HepG2 (cell line): Measurements from ENCODE around the gene MAN2C1. TPM values are rescaled to one million over a fixed set of nuclear protein-coding genes. Genes with fewer than 3 reads are reported as not detected.

Experiments
- ATAC-seq: fragments of 200-7000 bp; cut with Tn5 transposase; 3 replicates; pipeline ENCODE4 v1.9.1; 2020; ENCODE audit warnings: mild to moderate bottlenecking, moderate library complexity
- BruUV-seq: library from RNA; stranded (reverse); fragments of 400-500 nt; replicated peaks from 2 replicates; lab custom pipeline; 2021; lab: Mats Ljungman, UMichigan
- CTCF ChIA-PET: fragments of 300-600 bp; formaldehyde crosslinking; extraction: SDS; loops from one replicate; lab custom pipeline; 2021; ENCODE audit warnings: low total read pairs, inconsistent platforms, low intra/inter-chr PET ratio; lab: Yijun Ruan, JAX
- POLR2A ChIA-PET: fragments of 350-600 bp; sonication (Branson Sonifier 250); formaldehyde crosslinking; loops from one replicate; lab custom pipeline; 2020; ENCODE audit warnings: antibody characterized with exemption, inconsistent platforms; lab: Yijun Ruan, JAX
- DNase-seq: peaks from one replicate; pipeline ENCODE4 v3.0.0-alpha.2; 2015; ENCODE audit warnings: low spot score
- FAIRE-seq: peaks from 3 replicates; lab custom pipeline; 2011; peaks lifted over from hg19 to GRCh38; lab: Jason Lieb, UNC
- H2AFZ ChIP-seq: one replicate; pipeline ENCODE4 v1.6.1; 2011; ENCODE audit warnings: low read length, inconsistent platforms
- H3K27ac ChIP-seq: fragments of 300-600 bp; 3 replicates; pipeline ENCODE4 v1.8.0; 2011; ENCODE audit warnings: mixed run types, mild to moderate bottlenecking, mixed read lengths, low read length, inconsistent platforms; ENCODE audit not compliant: insufficient read depth; ENCODE audit errors: extremely low read length
- H3K27me3 ChIP-seq, 2 experiments: fragments of 200-600 bp in 1 of 2; 2 replicates in 1 of 2; 3 replicates in 1 of 2; pipeline versions ENCODE4 v1.6.0 to v1.8.0; 2011; ENCODE audit warnings: low read length in 2 of 2, mild to moderate bottlenecking in 2 of 2, moderate library complexity in 2 of 2, inconsistent platforms in 1 of 2; ENCODE audit not compliant: insufficient read depth in 2 of 2, control insufficient read depth in 1 of 2
- H3K36me3 ChIP-seq, 2 experiments: fragments of 200-600 bp in 1 of 2; replicated peaks in 1 of 2; 2 replicates in 1 of 2; 3 replicates in 1 of 2; pipeline versions ENCODE4 v1.5.1 to v1.8.0; 2011; ENCODE audit warnings: low read length in 2 of 2, inconsistent platforms in 1 of 2; ENCODE audit not compliant: insufficient read depth in 2 of 2, control insufficient read depth in 1 of 2
- H3K4me1 ChIP-seq: 2 replicates; pipeline ENCODE4 v1.5.1; 2012; ENCODE audit warnings: low read length, inconsistent platforms; ENCODE audit not compliant: insufficient read depth
- H3K4me2 ChIP-seq: 2 replicates; pipeline ENCODE4 v1.6.0; 2011; ENCODE audit warnings: low read depth, low read length, inconsistent platforms
- H3K4me3 ChIP-seq, 3 experiments: fragments of 200-600 bp in 1 of 3; sonication (generic), shearing (Covaris generic) in 1 of 3; replicated peaks in 1 of 3; 2 replicates each; pipeline ENCODE4 v1.5.1; 2011 to 2016; ENCODE audit warnings: low read length in 3 of 3, inconsistent platforms in 2 of 3, low read depth in 2 of 3, mild to moderate bottlenecking in 2 of 3, control low read depth in 1 of 3, mixed read lengths in 1 of 3; ENCODE audit not compliant: insufficient read depth in 1 of 3
- H3K79me2 ChIP-seq: one replicate; pipeline ENCODE4 v1.6.1; 2011; ENCODE audit warnings: low read length, inconsistent platforms; ENCODE audit not compliant: insufficient read depth
- H3K9ac ChIP-seq: 2 replicates; pipeline ENCODE4 v1.6.0; 2011; ENCODE audit warnings: mild to moderate bottlenecking, low read depth, low read length, inconsistent platforms; ENCODE audit not compliant: insufficient read depth
- H3K9me3 ChIP-seq: 2 replicates; pipeline ENCODE4 v1.5.1; 2012; ENCODE audit warnings: mild to moderate bottlenecking, low read length
- H4K20me1 ChIP-seq: 2 replicates; pipeline ENCODE4 v1.6.0; 2011; ENCODE audit warnings: inconsistent platforms, mild to moderate bottlenecking, low read length, moderate library complexity; ENCODE audit not compliant: insufficient read depth
- GLI4 ChIP-seq: sonication (generic); formaldehyde crosslinking; IDR thresholded peaks from 2 replicates; pipeline ENCODE4 v1.5.1; 2020; ENCODE audit warnings: missing genetic modification reagents, mild to moderate bottlenecking, moderate library complexity, borderline replicate concordance
- KAT8 ChIP-seq: IDR thresholded peaks from 2 replicates; pipeline ENCODE4 v1.6.1; 2016; ENCODE audit warnings: missing genetic modification reagents, missing compliant biosample characterization
- KDM6A ChIP-seq: IDR thresholded peaks from 2 replicates; pipeline ENCODE4 v1.6.1; 2016; ENCODE audit warnings: low read depth
- MAFF ChIP-seq: IDR thresholded peaks from 2 replicates; pipeline ENCODE4 v1.6.1; 2011; ENCODE audit warnings: low read depth, low read length, improper control_type of control experiment
- PAWR ChIP-seq: sonication (generic); formaldehyde crosslinking; IDR thresholded peaks from 2 replicates; pipeline ENCODE4 v1.4.0; 2020; ENCODE audit warnings: missing genetic modification reagents, mild to moderate bottlenecking, borderline replicate concordance
- POGZ ChIP-seq: sonication (generic); formaldehyde crosslinking; IDR thresholded peaks from 2 replicates; pipeline ENCODE4 v1.4.0; 2020; ENCODE audit warnings: mild to moderate bottlenecking, missing genetic modification reagents
- POLR2AphosphoS5 ChIP-seq: IDR thresholded peaks from 2 replicates; pipeline ENCODE4 v1.6.1; 2012; ENCODE audit warnings: low read depth, low read length
- PPARG ChIP-seq: conservative IDR thresholded peaks from 2 replicates; pipeline ENCODE4 v1.6.1; 2016; ENCODE audit warnings: missing biosample characterization, missing genetic modification reagents
- ZNF235 ChIP-seq: sonication (generic); formaldehyde crosslinking; IDR thresholded peaks from 2 replicates; pipeline ENCODE4 v1.8.1; 2023; ENCODE audit warnings: mild to moderate bottlenecking, missing genetic modification reagents, borderline replicate concordance
- ZNF543 ChIP-seq: sonication (generic); formaldehyde crosslinking; IDR thresholded peaks from 2 replicates; pipeline ENCODE4 v1.4.0; 2020; ENCODE audit warnings: mild to moderate bottlenecking, missing genetic modification reagents
- ZNF839 ChIP-seq: sonication (generic); formaldehyde crosslinking; IDR thresholded peaks from 2 replicates; pipeline ENCODE4 v1.4.0; 2020; ENCODE audit warnings: missing genetic modification reagents, mild to moderate bottlenecking, borderline replicate concordance
- WGBS: methylation state at CpG from one replicate; pipeline ENCODE4 v1.1.6; 2017; ENCODE audit warnings: low lambda C conversion rate; 5-methylcytosine and 5-hydroxymethylcytosine counted together
- in situ Hi-C: cut with HindIII; loops from 2 replicates; pipeline ENCODE4 v1.10.0; 2017; ENCODE audit warnings: low pct_unique_long_range_greater_than_20kb; ENCODE audit not compliant: extremely low pct_ligation_motif_present
- intact Hi-C: fragments of 100-400 bp; cut with micrococcal nuclease; formaldehyde crosslinking; loops from one replicate; pipeline ENCODE4 v1.10.0; 2022; ENCODE audit not compliant: unreplicated experiment
- polyA plus RNA-seq, 8 experiments: library from polyadenylated mRNA; depleted of rRNA in 3 of 8; stranded (reverse) in 7 of 8; unstranded in 1 of 8; fragments of >200 nt; fragmentation: Illumina TruSeq in 4 of 8; extraction: Trizol in 4 of 8; gene quantifications; 2 replicates each; pipeline versions ENCODE4 v1.2.1 to v1.2.3, GENCODE V29; 2011 to 2016; ENCODE audit warnings: low read depth in 4 of 8, missing spikeins in 1 of 8, mixed read lengths in 1 of 8; ENCODE audit not compliant: insufficient read depth in 1 of 8
- total RNA-seq, 5 experiments: library from RNA; depleted of rRNA; stranded (reverse); fragments of >200 nt; fragmentation: Illumina TruSeq; extraction: Trizol; gene quantifications; 2 replicates each; pipeline ENCODE4 v1.2.3, GENCODE V29; 2016; ENCODE audit warnings: low read depth in 1 of 5
- TF ChIP-seq, protein P1 (sequence below): sonication (generic); formaldehyde crosslinking; IDR thresholded peaks from 2 replicates; pipeline ENCODE4 v1.4.0; 2020; ENCODE audit warnings: mild to moderate bottlenecking, missing genetic modification reagents
- TF ChIP-seq, protein P2 (sequence below): IDR thresholded peaks from 2 replicates; pipeline ENCODE4 v1.6.1; 2016
- TF ChIP-seq, protein P3 (sequence below): sonication (generic); formaldehyde crosslinking; IDR thresholded peaks from 2 replicates; pipeline ENCODE4 v1.9.0; 2021; ENCODE audit warnings: missing genetic modification reagents, borderline replicate concordance
- TF ChIP-seq, protein P4 (sequence below): sonication (generic); formaldehyde crosslinking; IDR thresholded peaks from 2 replicates; pipeline ENCODE4 v1.5.0; 2020; ENCODE audit warnings: missing genetic modification reagents, mild to moderate bottlenecking, borderline replicate concordance
- TF ChIP-seq, protein P5 (sequence below): sonication (generic); formaldehyde crosslinking; IDR thresholded peaks from 2 replicates; pipeline ENCODE4 v1.4.0; 2020; ENCODE audit warnings: missing genetic modification reagents, borderline replicate concordance

MAN2C1 gene
- total and polyA plus RNA-seq, 2 of the 13 experiments (the other 11 are each of a cell fraction or from before 2014, with no cell fraction given): 62.6 to 71.0 TPM

DNA sequence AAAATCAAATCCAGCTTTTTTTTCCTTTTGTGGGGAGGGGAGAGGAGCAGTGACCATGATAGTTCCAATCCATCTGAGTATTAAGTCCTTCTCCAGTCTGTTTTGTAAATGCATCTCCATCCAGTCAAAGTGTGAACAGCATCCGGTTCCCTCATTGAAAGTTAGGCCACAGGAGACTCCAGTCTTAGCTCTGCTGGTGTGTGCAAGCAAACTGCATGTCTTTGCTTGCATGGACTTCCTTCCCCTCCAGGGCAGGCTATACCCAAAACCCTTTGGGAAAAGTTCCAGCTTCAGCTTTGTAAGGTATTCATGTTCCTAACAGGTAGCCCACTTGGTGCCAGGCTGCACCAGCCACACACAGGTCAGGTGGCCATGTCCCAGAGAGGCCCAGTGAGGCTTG lies 3.1 kb upstream of the MAN2C1 start:
- ChIA-PET CTCF (no interaction called here), POLR2A (interaction anchor here (0.8 kb wide), 1 partner anchor 24 kb away, joined by 3 read pairs; the partner anchor contains the start of gene NEIL1)
- BruUV-seq: no TSS peak
- no peaks in the 10 kb centered on the region for H3K9me3 ChIP-seq
- H4K20me1 ChIP-seq: 0 out of 2 replicates have a peak, but pooled peaks cover 4% of the 10 kb centered on the region
- peaks cover 5% of the 10 kb centered on the region for H3K79me2 ChIP-seq
- H3K9ac ChIP-seq: no peak overlapping the region
- no peaks in the 10 kb centered on the region for H3K27me3 ChIP-seq
- H3K4me1 ChIP-seq: peaks cover 39% of the 10 kb centered on the region
- in situ Hi-C loops: no loop called here
- no peak overlapping the region for H3K4me2 ChIP-seq
- WGBS: 100% methylated on average over 1 of the region's 1 CpG
- DNase-seq (no peak), ATAC-seq (no peak), FAIRE-seq (no peak)
- no peak overlapping the region for H3K27ac ChIP-seq
- H3K36me3 ChIP-seq: peaks cover 15 to 58% of the 10 kb centered on the region in 2 experiments
- H3K4me3 ChIP-seq: no peak overlapping the region
- intact Hi-C loops: no loop called here
- no peak overlapping the region for H2AFZ ChIP-seq
- TF ChIP-seq, protein P1, sequence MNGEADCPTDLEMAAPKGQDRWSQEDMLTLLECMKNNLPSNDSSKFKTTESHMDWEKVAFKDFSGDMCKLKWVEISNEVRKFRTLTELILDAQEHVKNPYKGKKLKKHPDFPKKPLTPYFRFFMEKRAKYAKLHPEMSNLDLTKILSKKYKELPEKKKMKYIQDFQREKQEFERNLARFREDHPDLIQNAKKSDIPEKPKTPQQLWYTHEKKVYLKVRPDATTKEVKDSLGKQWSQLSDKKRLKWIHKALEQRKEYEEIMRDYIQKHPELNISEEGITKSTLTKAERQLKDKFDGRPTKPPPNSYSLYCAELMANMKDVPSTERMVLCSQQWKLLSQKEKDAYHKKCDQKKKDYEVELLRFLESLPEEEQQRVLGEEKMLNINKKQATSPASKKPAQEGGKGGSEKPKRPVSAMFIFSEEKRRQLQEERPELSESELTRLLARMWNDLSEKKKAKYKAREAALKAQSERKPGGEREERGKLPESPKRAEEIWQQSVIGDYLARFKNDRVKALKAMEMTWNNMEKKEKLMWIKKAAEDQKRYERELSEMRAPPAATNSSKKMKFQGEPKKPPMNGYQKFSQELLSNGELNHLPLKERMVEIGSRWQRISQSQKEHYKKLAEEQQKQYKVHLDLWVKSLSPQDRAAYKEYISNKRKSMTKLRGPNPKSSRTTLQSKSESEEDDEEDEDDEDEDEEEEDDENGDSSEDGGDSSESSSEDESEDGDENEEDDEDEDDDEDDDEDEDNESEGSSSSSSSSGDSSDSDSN (CRISPR knock-in tag): no peak
- TF ChIP-seq ZNF235 (CRISPR knock-in tag) (no peak), PPARG (CRISPR knock-in tag) (no peak), PAWR (CRISPR knock-in tag) (no peak), ZNF543 (CRISPR knock-in tag) (no peak), GLI4 (CRISPR knock-in tag) (no peak), KDM6A (CRISPR knock-in tag) (no peak), POLR2AphosphoS5 (no peak), MAFF (no peak), KAT8 (no peak), ZNF839 (no peak), POGZ (CRISPR knock-in tag) (no peak)
- TF ChIP-seq, protein P2, sequence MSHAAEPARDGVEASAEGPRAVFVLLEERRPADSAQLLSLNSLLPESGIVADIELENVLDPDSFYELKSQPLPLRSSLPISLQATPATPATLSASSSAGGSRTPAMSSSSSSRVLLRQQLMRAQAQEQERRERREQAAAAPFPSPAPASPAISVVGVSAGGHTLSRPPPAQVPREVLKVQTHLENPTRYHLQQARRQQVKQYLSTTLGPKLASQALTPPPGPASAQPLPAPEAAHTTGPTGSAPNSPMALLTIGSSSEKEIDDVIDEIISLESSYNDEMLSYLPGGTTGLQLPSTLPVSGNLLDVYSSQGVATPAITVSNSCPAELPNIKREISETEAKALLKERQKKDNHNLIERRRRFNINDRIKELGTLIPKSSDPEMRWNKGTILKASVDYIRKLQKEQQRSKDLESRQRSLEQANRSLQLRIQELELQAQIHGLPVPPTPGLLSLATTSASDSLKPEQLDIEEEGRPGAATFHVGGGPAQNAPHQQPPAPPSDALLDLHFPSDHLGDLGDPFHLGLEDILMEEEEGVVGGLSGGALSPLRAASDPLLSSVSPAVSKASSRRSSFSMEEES (CRISPR knock-in tag): no peak
- TF ChIP-seq, protein P3, sequence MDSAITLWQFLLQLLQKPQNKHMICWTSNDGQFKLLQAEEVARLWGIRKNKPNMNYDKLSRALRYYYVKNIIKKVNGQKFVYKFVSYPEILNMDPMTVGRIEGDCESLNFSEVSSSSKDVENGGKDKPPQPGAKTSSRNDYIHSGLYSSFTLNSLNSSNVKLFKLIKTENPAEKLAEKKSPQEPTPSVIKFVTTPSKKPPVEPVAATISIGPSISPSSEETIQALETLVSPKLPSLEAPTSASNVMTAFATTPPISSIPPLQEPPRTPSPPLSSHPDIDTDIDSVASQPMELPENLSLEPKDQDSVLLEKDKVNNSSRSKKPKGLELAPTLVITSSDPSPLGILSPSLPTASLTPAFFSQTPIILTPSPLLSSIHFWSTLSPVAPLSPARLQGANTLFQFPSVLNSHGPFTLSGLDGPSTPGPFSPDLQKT (CRISPR knock-in tag): no peak
- TF ChIP-seq, protein P4, sequence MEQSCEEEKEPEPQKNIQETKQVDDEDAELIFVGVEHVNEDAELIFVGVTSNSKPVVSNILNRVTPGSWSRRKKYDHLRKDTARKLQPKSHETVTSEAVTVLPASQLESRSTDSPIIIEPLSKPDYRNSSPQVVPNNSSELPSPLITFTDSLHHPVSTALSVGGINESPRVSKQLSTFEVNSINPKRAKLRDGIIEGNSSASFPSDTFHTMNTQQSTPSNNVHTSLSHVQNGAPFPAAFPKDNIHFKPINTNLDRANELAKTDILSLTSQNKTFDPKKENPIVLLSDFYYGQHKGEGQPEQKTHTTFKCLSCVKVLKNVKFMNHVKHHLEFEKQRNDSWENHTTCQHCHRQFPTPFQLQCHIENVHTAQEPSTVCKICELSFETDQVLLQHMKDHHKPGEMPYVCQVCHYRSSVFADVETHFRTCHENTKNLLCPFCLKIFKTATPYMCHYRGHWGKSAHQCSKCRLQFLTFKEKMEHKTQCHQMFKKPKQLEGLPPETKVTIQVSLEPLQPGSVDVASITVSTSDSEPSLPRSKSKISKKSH: no peak
- TF ChIP-seq, protein P5, sequence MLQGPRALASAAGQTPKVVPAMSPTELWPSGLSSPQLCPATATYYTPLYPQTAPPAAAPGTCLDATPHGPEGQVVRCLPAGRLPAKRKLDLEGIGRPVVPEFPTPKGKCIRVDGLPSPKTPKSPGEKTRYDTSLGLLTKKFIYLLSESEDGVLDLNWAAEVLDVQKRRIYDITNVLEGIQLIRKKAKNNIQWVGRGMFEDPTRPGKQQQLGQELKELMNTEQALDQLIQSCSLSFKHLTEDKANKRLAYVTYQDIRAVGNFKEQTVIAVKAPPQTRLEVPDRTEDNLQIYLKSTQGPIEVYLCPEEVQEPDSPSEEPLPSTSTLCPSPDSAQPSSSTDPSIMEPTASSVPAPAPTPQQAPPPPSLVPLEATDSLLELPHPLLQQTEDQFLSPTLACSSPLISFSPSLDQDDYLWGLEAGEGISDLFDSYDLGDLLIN (CRISPR knock-in tag): no peak
